ENCODE results near the gene LSAMP.

The LSAMP gene

GRCh38 chr3:116285781-116286421 is 159.4 kb downstream of the LSAMP start:
- TF ChIP-seq CTCF (IDR thresholded peaks at IDR 0.05), result no peak

GRCh38 chr3:116281313-116282143 is 163.8 kb downstream of the LSAMP start:
- no peak for TF ChIP-seq CTCF (IDR thresholded peaks at IDR 0.05)

GRCh38 chr3:116280130-116280740 is 165.1 kb downstream of the LSAMP start:
- TF ChIP-seq CTCF (IDR thresholded peaks at IDR 0.05), result no peak

- TF ChIP-seq CTCF (IDR thresholded peaks at IDR 0.05), result no peak
Observed at GRCh38 chr3:116276675-116277074, 168.6 kb downstream of the LSAMP start.

- no peak for TF ChIP-seq CTCF (IDR thresholded peaks at IDR 0.05)
Observed at GRCh38 chr3:116270056-116270455, 175.2 kb downstream of the LSAMP start.

GRCh38 chr3:116267116-116267515 is 178.2 kb downstream of the LSAMP start:
- TF ChIP-seq CTCF (IDR thresholded peaks at IDR 0.05), result no peak

GRCh38 chr3:116265976-116266584 is 179.2 kb downstream of the LSAMP start:
- TF ChIP-seq CTCF (IDR thresholded peaks at IDR 0.05), result no peak

Measured in LNCAP (cell line).